OCI-LY7 (cell line): ENCODE data around the gene AGBL3. TPM values are rescaled to one million over a fixed set of nuclear protein-coding genes. Genes with fewer than 3 reads are reported as not detected.

Experiments
- BruUV-seq: library from RNA; stranded (reverse); fragments of 400-500 nt; replicated peaks from 2 replicates; lab custom pipeline; 2021; lab: Mats Ljungman, UMichigan
- CTCF ChIA-PET: fragments of 300-600 bp; sonication (Branson Sonifier 250); formaldehyde crosslinking; loops from one replicate; lab custom pipeline; 2022; ENCODE audit warnings: antibody characterized with exemption; ENCODE audit not compliant: unreplicated experiment; lab: Charles Lee
- POLR2A ChIA-PET: fragments of 300-600 bp; sonication (Branson Sonifier 250); formaldehyde crosslinking; loops from one replicate; lab custom pipeline; 2022; ENCODE audit warnings: antibody characterized with exemption; lab: Charles Lee
- DNase-seq: peaks from one replicate; pipeline ENCODE4 v3.0.0-alpha.2; 2015; ENCODE audit warnings: low spot score
- H2AFZ ChIP-seq: fragments of 200-600 bp; sonication (generic), shearing (Covaris generic); 2 replicates; pipeline ENCODE4 v1.6.1; 2014; ENCODE audit warnings: mild to moderate bottlenecking, antibody characterized with exemption, low read length, moderate library complexity
- H3K27ac ChIP-seq: fragments of 200-600 bp; sonication (generic); 2 replicates; pipeline ENCODE4 v1.5.1; 2014; ENCODE audit warnings: mixed run types, low read depth, mild to moderate bottlenecking, moderate library complexity, low read length, inconsistent platforms; ENCODE audit not compliant: poor library complexity, severe bottlenecking
- H3K36me3 ChIP-seq: fragments of 200-600 bp; sonication (generic); 2 replicates; pipeline ENCODE4 v1.6.1; 2014; ENCODE audit warnings: mild to moderate bottlenecking, antibody characterized with exemption, low read length, moderate library complexity, mixed read lengths; ENCODE audit not compliant: insufficient read depth
- H3K4me1 ChIP-seq: fragments of 200-600 bp; sonication (generic); 2 replicates; pipeline ENCODE4 v1.5.1; 2014; ENCODE audit warnings: mild to moderate bottlenecking, low read length; ENCODE audit not compliant: insufficient read depth, poor library complexity, severe bottlenecking
- H3K4me2 ChIP-seq: fragments of 200-600 bp; sonication (generic); 2 replicates; pipeline ENCODE4 v1.6.1; 2014; ENCODE audit warnings: mild to moderate bottlenecking, low read length
- H3K4me3 ChIP-seq: fragments of 200-600 bp; sonication (generic); 2 replicates; pipeline ENCODE4 v1.5.1; 2014; ENCODE audit warnings: mild to moderate bottlenecking, low read depth, low read length; ENCODE audit not compliant: poor library complexity, severe bottlenecking
- H3K79me2 ChIP-seq: fragments of 200-600 bp; sonication (generic); 2 replicates; pipeline ENCODE4 v1.6.1; 2016; ENCODE audit warnings: low read depth, mild to moderate bottlenecking, low read length, moderate library complexity, mixed read lengths; ENCODE audit not compliant: insufficient read depth
- H3K9me2 ChIP-seq: fragments of 200-600 bp; sonication (generic); 2 replicates; pipeline ENCODE4 v1.6.1; 2016; ENCODE audit warnings: mild to moderate bottlenecking, low read length, mixed read lengths; ENCODE audit not compliant: insufficient read depth
- H3K9me3 ChIP-seq: fragments of 200-600 bp; sonication (generic); 2 replicates; pipeline ENCODE4 v1.6.1; 2014; ENCODE audit warnings: mild to moderate bottlenecking, mixed run types, low read length, mixed read lengths
- H4K20me1 ChIP-seq: fragments of 200-600 bp; sonication (generic); 2 replicates; pipeline ENCODE4 v1.6.1; 2014; ENCODE audit warnings: mild to moderate bottlenecking, antibody characterized with exemption, low read length, moderate library complexity, mixed read lengths; ENCODE audit not compliant: insufficient read depth
- CTCF ChIP-seq: fragments of 200-600 bp; sonication (generic); conservative IDR thresholded peaks from 2 replicates; pipeline ENCODE4 v1.5.1; 2014; ENCODE audit warnings: mild to moderate bottlenecking, antibody characterized with exemption, low read length, moderate library complexity, mixed read lengths
- EZH2phosphoT487 ChIP-seq: fragments of 200-600 bp; sonication (generic); IDR thresholded peaks from 2 replicates; pipeline ENCODE4 v1.6.1; 2018; ENCODE audit warnings: low read depth, borderline replicate concordance, mild to moderate bottlenecking, mixed run types, antibody characterized with exemption, low read length, moderate library complexity, mixed read lengths
- intact Hi-C: fragments of 100-400 bp; cut with micrococcal nuclease; formaldehyde crosslinking; loops from one replicate; pipeline ENCODE4 v1.10.0; 2022; ENCODE audit not compliant: unreplicated experiment
- total RNA-seq, 2 experiments: library from RNA; depleted of rRNA in 1 of 2; stranded (reverse); fragments of >200 nt in 1 of 2; shearing (Covaris generic) in 1 of 2; gene quantifications; 2 replicates each; pipeline ENCODE4 v1.2.3, GENCODE V29; 2014 to 2022

The AGBL3 gene
- total RNA-seq, 2 experiments from 2014 or later = 3.5 to 4.9 TPM

- no peaks in the 10 kb centered on the region for H4K20me1 ChIP-seq
- TF ChIP-seq EZH2phosphoT487 (no peak), CTCF (no peak)
- peak overlapping the region; percentile 77 for H3K4me2 ChIP-seq
- intact Hi-C loops = loop anchor here (1.0 to 10.0 kb wide), 4 partner anchors 184 to 679 kb away; partner anchors contain the start of genes AKR1B1, BPGM, CYREN and STMP1
- H3K4me1 ChIP-seq = peaks cover 4% of the 10 kb centered on the region
- ChIA-PET CTCF (interaction anchor here (1.0 kb wide), 1 partner anchor 183 kb away, joined by 4 read pairs; no protein-coding TSS in a partner anchor), POLR2A (interaction anchor here (0.6 to 4.1 kb wide), 12 partner anchors 10 to 374 kb away, joined by 3 to 35 read pairs (median 3); partner anchors contain the start of gene CYREN)
- H3K36me3 ChIP-seq = peaks cover 20% of the 10 kb centered on the region
- H2AFZ ChIP-seq = peak overlapping the region; percentile 85
- H3K27ac ChIP-seq = peak overlapping the region; percentile 49
- BruUV-seq = TSS peak; percentile 91
- H3K9me3 ChIP-seq = no peaks in the 10 kb centered on the region
- no peak for DNase-seq
- peak overlapping the region; percentile 95 for H3K4me3 ChIP-seq
- no peaks in the 10 kb centered on the region for H3K9me2 ChIP-seq
- peaks cover 19% of the 10 kb centered on the region for H3K79me2 ChIP-seq
These were observed 380 bp upstream of the AGBL3 start for GRCh38 chr7:134985894-134986362.

DNA sequence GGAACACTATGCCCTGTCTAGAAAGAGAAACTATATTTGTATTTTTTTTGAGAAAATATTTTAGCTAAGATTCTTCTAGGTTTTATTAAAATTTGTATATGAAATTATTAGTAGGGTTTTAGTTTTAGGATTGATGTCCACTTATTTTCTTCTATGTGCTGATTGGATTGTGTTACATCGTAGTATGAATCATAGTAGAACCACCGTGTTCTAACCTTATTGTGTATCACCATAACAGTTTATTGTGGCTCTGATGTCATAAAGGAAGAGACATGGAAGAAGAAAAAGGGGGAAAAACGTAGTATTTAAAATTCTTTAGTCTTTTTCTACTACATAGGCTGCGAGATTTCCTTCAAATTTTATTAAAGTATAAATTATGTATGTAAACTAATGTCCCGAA is 1.9 kb downstream of the AGBL3 start:
- Histone ChIP-seq H4K20me1 (no peaks in the 10 kb centered on the region), H3K36me3 (peaks cover 31% of the 10 kb centered on the region), H3K79me2 (peaks cover 19% of the 10 kb centered on the region), H2AFZ (no peak overlapping the region), H3K4me1 (peaks cover 4% of the 10 kb centered on the region), H3K9me2 (no peaks in the 10 kb centered on the region), H3K9me3 (no peaks in the 10 kb centered on the region), H3K4me3 (peak overlapping the region; percentile 95), H3K27ac (no peak overlapping the region), H3K4me2 (peak overlapping the region; percentile 77)
- TF ChIP-seq CTCF (no peak), EZH2phosphoT487 (no peak)
- BruUV-seq = no TSS peak
- no peak for DNase-seq
- ChIA-PET POLR2A (interaction anchor here (0.7 to 4.1 kb wide), 8 partner anchors 55 to 342 kb away, joined by 3 to 35 read pairs (median 4); partner anchors contain the start of genes BPGM and CYREN), CTCF (no interaction called here)
- intact Hi-C loops = loop anchor here (10.0 kb wide), 2 partner anchors 533 to 677 kb away; partner anchors contain the start of genes AKR1B1 and STMP1
